Nephron (organoid): ENCODE measurements around the gene SSBP4.

Experiments used
- H3K27ac Mint-ChIP-seq, 3 experiments: 2 replicates each; pipeline ENCODE4 v1.8.0; 2020; ENCODE audit warnings: mixed read lengths in 3 of 3, mild to moderate bottlenecking in 2 of 3, moderate library complexity in 1 of 3
- H3K27me3 Mint-ChIP-seq: 2 replicates; pipeline ENCODE4 v1.8.0; 2021; ENCODE audit warnings: low read depth, mild to moderate bottlenecking, moderate library complexity, mixed read lengths
- H3K36me3 Mint-ChIP-seq: 2 replicates; pipeline ENCODE4 v1.8.0; 2020; ENCODE audit warnings: low read depth, mixed read lengths
- H3K4me1 Mint-ChIP-seq: 2 replicates; pipeline ENCODE4 v1.8.0; 2020; ENCODE audit warnings: mixed read lengths
- H3K4me3 Mint-ChIP-seq, 3 experiments: 2 replicates each; pipeline ENCODE4 v1.8.0; 2020; ENCODE audit warnings: mild to moderate bottlenecking in 3 of 3, mixed read lengths in 3 of 3, moderate library complexity in 2 of 3
- H3K9me3 Mint-ChIP-seq: 2 replicates; pipeline ENCODE4 v1.8.0; 2020; ENCODE audit warnings: mixed read lengths
- CTCF ChIP-seq, 3 experiments: fragments of 200-600 bp; sonication (generic); IDR thresholded peaks; one replicate each; pipeline ENCODE4 v1.5.0; 2021; ENCODE audit warnings: antibody characterized with exemption in 3 of 3; ENCODE audit not compliant: unreplicated experiment in 3 of 3

SSBP4 gene

GRCh38 chr19:18412610-18413239 is 6.5 kb upstream of the SSBP4 start:
- TF ChIP-seq CTCF (IDR thresholded peaks at IDR 0.05; ENCODE audit: unreplicated experiment in 3 of 3) = no peak
- Mint-ChIP-seq H3K27me3 (peaks cover 5% of the 10 kb centered on the region), H3K36me3 (no peaks in the 10 kb centered on the region), H3K4me3 (peak overlapping the region in 2 of 3 experiments; percentile 11 to 26), H3K4me1 (peaks cover 40% of the 10 kb centered on the region), H3K9me3 (no peaks in the 10 kb centered on the region), H3K27ac (peak overlapping the region; percentile 42 to 76 (median 54))

- Mint-ChIP-seq H3K27me3 (peaks cover 5% of the 10 kb centered on the region), H3K4me1 (peaks cover 53% of the 10 kb centered on the region), H3K27ac (peak overlapping the region; percentile 98 to 99 (median 98)), H3K36me3 (no peaks in the 10 kb centered on the region), H3K4me3 (peak overlapping the region; percentile 76 to 81 (median 78)), H3K9me3 (no peaks in the 10 kb centered on the region)
- TF ChIP-seq CTCF (IDR thresholded peaks at IDR 0.05; ENCODE audit: unreplicated experiment in 3 of 3) = no peak
Observed at GRCh38 chr19:18414504-18415177, 4.6 kb upstream of the SSBP4 start.

- Mint-ChIP-seq H3K27ac (peak overlapping the region; percentile 98 to 99 (median 98)), H3K4me1 (peaks cover 56% of the 10 kb centered on the region), H3K9me3 (no peaks in the 10 kb centered on the region), H3K36me3 (no peaks in the 10 kb centered on the region), H3K4me3 (peak overlapping the region; percentile 76 to 82 (median 81)), H3K27me3 (peaks cover 5% of the 10 kb centered on the region)
- no peak for TF ChIP-seq CTCF (IDR thresholded peaks at IDR 0.05; ENCODE audit: unreplicated experiment in 3 of 3)
Observed at GRCh38 chr19:18415178-18415867, 3.9 kb upstream of the SSBP4 start.

GRCh38 chr19:18416778-18417249 is 2.4 kb upstream of the SSBP4 start:
- Mint-ChIP-seq H3K27ac (peak overlapping the region; percentile 98 to 99 (median 98)), H3K4me1 (peaks cover 61% of the 10 kb centered on the region), H3K36me3 (no peaks in the 10 kb centered on the region), H3K27me3 (peaks cover 5% of the 10 kb centered on the region), H3K4me3 (peak overlapping the region; percentile 80 to 83 (median 81)), H3K9me3 (no peaks in the 10 kb centered on the region)
- no peak for TF ChIP-seq CTCF (IDR thresholded peaks at IDR 0.05; ENCODE audit: unreplicated experiment in 3 of 3)

- Mint-ChIP-seq H3K27me3 (peaks cover 5% of the 10 kb centered on the region), H3K4me3 (peak overlapping the region; percentile 81 to 88 (median 87)), H3K4me1 (peaks cover 66% of the 10 kb centered on the region), H3K27ac (peak overlapping the region; percentile 98 to 99 (median 98)), H3K36me3 (no peaks in the 10 kb centered on the region), H3K9me3 (no peaks in the 10 kb centered on the region)
- TF ChIP-seq CTCF (IDR thresholded peaks at IDR 0.05; ENCODE audit: unreplicated experiment in 3 of 3) = no peak
Observed at GRCh38 chr19:18417250-18418028, 1.8 kb upstream of the SSBP4 start.
